IPS-20b (cell line): ENCODE measurements around the gene IPO8.

Experiments
- H3K27ac ChIP-seq: one replicate; pipeline ENCODE4 v1.5.1; 2013; ENCODE audit warnings: low read length
- H3K27me3 ChIP-seq: 2 replicates; pipeline ENCODE4 v1.6.1; 2013; ENCODE audit warnings: mild to moderate bottlenecking, low read length, inconsistent platforms; ENCODE audit not compliant: insufficient read depth
- H3K36me3 ChIP-seq: 2 replicates; pipeline ENCODE4 v1.6.1; 2013; ENCODE audit warnings: low read depth, mild to moderate bottlenecking, inconsistent platforms, low read length, moderate library complexity; ENCODE audit not compliant: insufficient read depth
- H3K4me1 ChIP-seq: 2 replicates; pipeline ENCODE4 v1.6.1; 2013; ENCODE audit warnings: mild to moderate bottlenecking, control low read depth, inconsistent platforms, low read length, moderate library complexity; ENCODE audit not compliant: insufficient read depth
- H3K4me3 ChIP-seq: 2 replicates; pipeline ENCODE4 v1.5.1; 2013; ENCODE audit warnings: mild to moderate bottlenecking, low read length, inconsistent platforms
- H3K9ac ChIP-seq: 2 replicates; pipeline ENCODE4 v1.6.1; 2013; ENCODE audit warnings: low read depth, mild to moderate bottlenecking, inconsistent platforms, low read length, moderate library complexity
- H3K9me3 ChIP-seq: 2 replicates; pipeline ENCODE4 v1.6.1; 2013; ENCODE audit warnings: mild to moderate bottlenecking, low read depth, low read length, inconsistent platforms; ENCODE audit not compliant: insufficient read depth

The IPO8 gene

DNA sequence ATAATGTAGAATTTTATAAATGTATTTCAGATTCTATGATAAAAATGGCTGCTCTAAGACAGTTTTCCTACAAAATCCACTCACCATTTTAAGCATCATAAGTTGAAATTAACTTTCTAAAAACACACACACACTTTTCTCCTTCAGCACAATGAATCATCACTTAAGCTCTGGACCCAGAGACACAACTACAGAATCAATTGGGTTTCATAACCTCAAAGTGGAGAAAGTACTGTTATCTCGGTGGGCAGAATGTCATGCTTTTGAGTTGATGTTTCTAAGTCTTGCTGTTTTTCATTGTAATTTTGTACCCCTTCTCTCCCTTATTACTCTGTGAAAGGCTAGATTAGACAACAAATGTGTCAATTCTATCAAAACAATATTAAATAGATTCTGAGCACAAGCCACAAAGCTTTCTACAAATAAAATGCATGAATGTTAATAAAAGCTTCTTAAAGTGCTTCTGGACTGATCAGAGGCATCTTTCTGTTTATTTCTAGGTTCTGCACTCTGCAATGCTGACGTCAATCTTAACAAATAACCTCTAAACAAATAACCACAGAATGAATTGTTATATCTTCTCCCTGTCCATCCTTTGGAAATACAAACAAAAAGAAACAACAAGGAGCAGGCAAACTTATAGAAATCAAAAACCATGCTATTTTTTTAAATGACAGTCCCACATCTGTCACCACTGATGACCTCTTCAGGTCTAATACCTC is 8.2 kb downstream of the IPO8 start:
- H3K4me1 ChIP-seq: 0 out of 2 replicates have a peak, but pooled peaks cover 2% of the 10 kb centered on the region
- H3K27ac ChIP-seq: no peak overlapping the region
- H3K9ac ChIP-seq: no peak overlapping the region
- H3K27me3 ChIP-seq: no peaks in the 10 kb centered on the region
- H3K36me3 ChIP-seq: peaks cover 18% of the 10 kb centered on the region
- no peak overlapping the region for H3K4me3 ChIP-seq
- no peaks in the 10 kb centered on the region for H3K9me3 ChIP-seq

DNA sequence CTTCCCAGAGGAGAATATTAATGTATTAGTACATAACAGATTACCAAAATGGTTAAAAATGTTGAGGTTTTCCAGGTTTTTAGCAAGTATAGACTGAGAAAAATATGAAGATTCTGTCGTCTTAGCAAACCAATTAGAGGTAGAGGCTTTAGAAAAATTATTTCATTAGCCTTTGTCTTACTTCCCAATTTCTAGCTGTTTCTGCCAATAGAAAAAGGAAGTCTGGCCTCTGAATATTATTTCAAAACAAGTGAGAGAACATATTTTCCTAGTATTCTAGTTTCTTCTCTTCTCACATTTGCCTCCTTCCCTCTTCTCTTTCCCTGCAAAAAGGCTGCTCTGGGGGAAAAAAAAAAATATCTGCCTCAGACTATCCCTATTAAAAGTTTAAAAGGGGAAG is 16.4 kb downstream of the IPO8 start:
- H3K27me3 ChIP-seq: no peaks in the 10 kb centered on the region
- H3K36me3 ChIP-seq: peaks cover 48% of the 10 kb centered on the region
- no peak overlapping the region for H3K4me3 ChIP-seq
- H3K27ac ChIP-seq: no peak overlapping the region
- H3K9me3 ChIP-seq: no peaks in the 10 kb centered on the region
- H3K9ac ChIP-seq: no peak overlapping the region
- no peaks in the 10 kb centered on the region for H3K4me1 ChIP-seq

DNA sequence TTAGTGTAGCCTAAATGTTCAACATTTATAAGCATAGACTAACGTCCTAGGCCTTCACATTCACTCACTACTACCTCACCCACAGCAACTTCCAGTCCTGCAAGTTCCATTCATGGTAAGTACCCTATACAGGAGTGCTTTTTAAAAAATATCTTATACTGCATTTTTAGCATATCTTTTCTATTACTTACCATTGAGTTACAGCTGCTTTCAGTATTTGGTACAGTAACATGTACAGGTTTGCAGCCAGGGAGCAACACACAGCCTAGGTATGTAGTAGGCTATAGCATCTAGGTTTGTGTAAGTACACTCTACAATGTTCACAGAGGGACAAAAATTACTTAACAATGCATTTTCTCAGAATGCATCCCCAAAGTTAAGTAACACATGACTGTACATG is 17.4 kb downstream of the IPO8 start:
- Histone ChIP-seq H3K9ac (no peak overlapping the region), H3K4me1 (no peaks in the 10 kb centered on the region), H3K4me3 (no peak overlapping the region), H3K36me3 (peaks cover 45% of the 10 kb centered on the region), H3K27ac (no peak overlapping the region), H3K9me3 (no peaks in the 10 kb centered on the region), H3K27me3 (no peaks in the 10 kb centered on the region)

DNA sequence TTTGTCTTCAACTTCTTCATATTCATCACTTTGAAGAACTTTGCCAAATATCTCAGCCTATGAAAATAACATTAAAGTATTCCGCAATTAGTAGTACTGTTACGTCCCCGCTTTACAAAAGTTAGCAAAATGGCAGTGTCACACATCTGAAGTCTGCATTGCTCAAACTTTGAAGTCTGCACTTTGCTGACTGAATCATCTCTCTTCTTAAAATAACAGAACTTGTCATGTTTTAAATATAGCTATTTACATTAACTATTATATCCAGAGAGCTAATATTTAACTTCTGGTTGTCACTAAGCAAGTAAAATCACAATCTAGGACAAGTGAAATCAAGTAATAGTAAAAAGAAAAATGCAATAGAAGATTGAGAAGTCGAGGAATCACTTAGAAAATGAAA is 34.5 kb downstream of the IPO8 start:
- Histone ChIP-seq H3K27me3 (no peaks in the 10 kb centered on the region), H3K27ac (no peak overlapping the region), H3K9ac (no peak overlapping the region), H3K4me3 (no peak overlapping the region), H3K4me1 (no peaks in the 10 kb centered on the region), H3K9me3 (no peaks in the 10 kb centered on the region), H3K36me3 (peaks cover 47% of the 10 kb centered on the region)

DNA sequence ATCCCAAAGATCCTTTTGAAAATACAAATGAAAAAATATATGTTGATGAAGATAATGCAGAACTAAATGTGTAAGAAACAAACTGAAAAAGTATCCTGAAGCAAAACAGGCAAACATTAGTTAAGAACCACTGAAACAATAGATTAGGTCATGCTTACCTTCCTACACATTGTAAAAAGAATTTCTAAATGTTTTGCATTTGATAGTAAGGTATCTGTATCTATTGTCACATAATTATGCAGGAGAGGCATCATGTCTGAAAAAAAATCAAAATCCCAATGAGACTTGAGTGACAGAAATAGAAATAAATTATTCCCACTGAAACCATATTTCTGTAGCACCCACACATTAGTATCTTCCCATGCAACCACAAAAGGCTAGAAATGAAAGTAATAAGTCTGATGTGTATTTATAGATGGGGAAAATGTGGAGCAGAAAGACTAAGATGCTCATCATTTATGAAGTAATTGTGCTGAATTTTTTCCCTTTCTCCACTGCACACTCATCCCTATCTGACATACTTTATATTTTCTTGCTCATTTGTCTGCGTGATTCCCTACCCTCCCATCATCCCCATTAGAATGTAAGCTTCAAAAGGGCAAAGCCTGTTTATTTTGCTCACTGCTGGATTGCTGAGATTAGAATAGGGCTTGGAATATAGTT is 43.5 kb downstream of the IPO8 start:
- no peak overlapping the region for H3K4me3 ChIP-seq
- no peaks in the 10 kb centered on the region for H3K27me3 ChIP-seq
- H3K9me3 ChIP-seq: no peaks in the 10 kb centered on the region
- no peaks in the 10 kb centered on the region for H3K4me1 ChIP-seq
- H3K36me3 ChIP-seq: peaks cover 11% of the 10 kb centered on the region; the same call in 1 of the 2 replicates
- H3K27ac ChIP-seq: no peak overlapping the region
- H3K9ac ChIP-seq: no peak overlapping the region

DNA sequence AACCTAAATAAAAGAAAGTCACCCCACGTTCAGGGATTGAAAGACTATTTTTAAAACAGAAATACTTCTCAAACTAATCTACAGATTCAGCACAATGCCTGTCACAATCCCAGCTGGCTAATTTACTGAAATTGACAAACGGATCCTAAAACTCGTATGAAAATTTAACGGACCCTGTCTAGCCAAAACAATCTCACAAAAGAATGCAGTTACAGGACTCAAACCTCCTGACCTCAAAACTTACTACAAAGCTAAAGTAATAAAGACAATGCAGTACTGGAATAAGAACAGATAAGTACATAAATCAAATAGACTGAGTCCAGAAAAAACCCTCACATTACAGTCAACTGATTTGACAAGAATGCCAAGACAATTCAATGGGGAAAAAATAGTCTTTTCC is 48.8 kb downstream of the IPO8 start:
- Histone ChIP-seq H3K9ac (no peak overlapping the region), H3K4me1 (peaks cover 6% of the 10 kb centered on the region; the same call in 1 of the 2 replicates), H3K27me3 (no peaks in the 10 kb centered on the region), H3K9me3 (no peaks in the 10 kb centered on the region), H3K27ac (no peak overlapping the region), H3K4me3 (no peak overlapping the region), H3K36me3 (peaks cover 8% of the 10 kb centered on the region; the same call in 1 of the 2 replicates)

DNA sequence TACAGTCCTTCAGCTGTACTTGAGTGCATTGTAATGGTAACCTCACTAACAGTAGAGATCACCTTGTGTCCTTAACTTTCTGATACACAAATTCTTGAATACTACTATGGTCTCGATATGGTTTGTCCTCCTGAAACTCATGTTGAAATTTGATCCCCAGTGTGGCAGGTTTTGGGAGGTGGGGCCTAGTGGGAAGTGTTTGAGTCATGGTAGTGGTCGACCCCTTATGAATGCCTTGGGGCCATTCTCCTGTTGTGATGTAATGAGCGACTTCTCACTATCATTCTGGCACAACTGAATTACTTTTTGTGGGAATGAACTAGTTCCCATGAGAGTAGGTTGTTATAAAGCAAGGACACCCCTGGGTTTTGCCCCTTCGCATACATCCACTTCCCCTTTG is 52.3 kb downstream of the IPO8 start:
- no peak overlapping the region for H3K4me3 ChIP-seq
- no peak overlapping the region for H3K9ac ChIP-seq
- H3K27ac ChIP-seq: no peak overlapping the region
- H3K9me3 ChIP-seq: no peaks in the 10 kb centered on the region
- peaks cover 6% of the 10 kb centered on the region; the same call in 1 of the 2 replicates for H3K4me1 ChIP-seq
- peaks cover 12% of the 10 kb centered on the region for H3K36me3 ChIP-seq
- no peaks in the 10 kb centered on the region for H3K27me3 ChIP-seq

DNA sequence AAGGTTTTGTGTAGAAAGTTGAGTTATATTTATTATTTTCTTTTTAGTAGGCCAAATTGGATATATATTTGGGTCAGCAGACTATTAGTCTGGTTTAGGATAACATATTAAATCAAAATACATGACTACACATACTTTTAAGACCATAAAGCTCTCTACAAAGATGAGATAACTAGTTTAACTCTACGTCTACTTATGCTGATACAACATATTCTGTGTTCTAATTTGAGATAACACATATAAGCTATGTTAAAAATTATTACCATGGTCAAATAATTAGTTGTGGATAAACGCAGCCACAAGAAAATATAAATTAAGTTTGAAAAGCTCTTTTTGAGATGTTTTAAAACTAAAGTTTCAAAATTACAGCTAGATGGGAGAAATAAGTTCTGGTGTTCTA is 55.3 kb downstream of the IPO8 start:
- Histone ChIP-seq H3K27me3 (no peaks in the 10 kb centered on the region), H3K9me3 (no peaks in the 10 kb centered on the region), H3K4me1 (no peaks in the 10 kb centered on the region), H3K36me3 (peaks cover 21% of the 10 kb centered on the region), H3K4me3 (no peak overlapping the region), H3K27ac (no peak overlapping the region), H3K9ac (no peak overlapping the region)

DNA sequence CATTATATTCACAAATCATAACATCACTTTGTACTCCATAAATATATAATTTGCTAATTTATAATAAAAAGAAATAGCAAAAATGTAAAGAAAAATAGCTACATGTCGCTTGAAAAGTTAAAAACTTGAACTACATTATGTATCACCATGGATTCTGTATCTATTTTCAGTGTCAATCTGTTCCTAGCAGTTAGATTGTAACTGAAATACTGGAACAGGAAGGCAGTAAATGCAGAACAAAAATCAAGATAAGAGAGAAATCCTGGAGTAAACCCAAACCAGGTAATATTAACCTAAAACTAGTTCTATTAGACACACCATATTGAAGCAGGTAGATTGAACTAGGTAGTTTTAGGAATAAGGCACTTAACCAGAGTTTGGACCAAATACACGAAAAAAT is 60.3 kb downstream of the IPO8 start:
- H3K4me1 ChIP-seq: no peaks in the 10 kb centered on the region
- peaks cover 61% of the 10 kb centered on the region for H3K36me3 ChIP-seq
- no peaks in the 10 kb centered on the region for H3K27me3 ChIP-seq
- H3K4me3 ChIP-seq: no peak overlapping the region
- no peak overlapping the region for H3K9ac ChIP-seq
- no peaks in the 10 kb centered on the region for H3K9me3 ChIP-seq
- no peak overlapping the region for H3K27ac ChIP-seq

DNA sequence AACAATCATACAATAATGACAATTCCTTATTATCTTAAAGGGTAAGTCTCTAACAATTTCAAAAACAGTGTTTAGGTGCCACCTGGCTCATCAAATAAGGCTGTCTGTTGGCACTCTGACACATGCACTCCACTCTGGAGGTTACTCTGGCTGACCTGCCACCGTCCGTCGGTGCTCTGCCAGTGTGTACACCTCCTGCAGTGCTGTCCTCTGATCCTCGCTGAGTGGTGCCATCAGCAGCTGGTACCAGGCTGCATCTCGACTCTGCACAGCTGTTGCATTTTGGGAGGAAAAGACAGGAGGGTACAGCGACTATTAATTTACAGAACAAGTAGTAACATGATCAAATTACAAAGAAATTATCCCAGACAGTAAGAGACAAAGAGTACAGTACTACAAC is 63.9 kb downstream of the IPO8 start:
- Histone ChIP-seq H3K4me3 (no peak overlapping the region), H3K9me3 (no peaks in the 10 kb centered on the region), H3K9ac (no peak overlapping the region), H3K36me3 (peaks cover 73% of the 10 kb centered on the region), H3K4me1 (no peaks in the 10 kb centered on the region), H3K27me3 (no peaks in the 10 kb centered on the region), H3K27ac (no peak overlapping the region)

DNA sequence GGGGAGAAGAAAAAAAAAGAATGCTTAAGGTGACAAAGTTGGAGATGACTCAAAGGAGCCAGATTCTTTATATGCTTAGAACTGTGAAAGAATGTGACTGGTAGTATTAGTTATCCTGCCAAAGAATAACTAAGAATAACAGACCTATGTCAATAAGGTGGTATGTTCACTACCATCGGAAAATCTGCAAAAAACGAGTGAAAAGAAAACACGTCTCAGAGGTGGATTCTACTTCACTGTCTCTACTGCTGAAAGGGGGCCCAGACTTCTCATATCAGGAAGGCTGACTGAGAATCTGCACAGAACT is 64.7 kb downstream of the IPO8 start:
- no peaks in the 10 kb centered on the region for H3K9me3 ChIP-seq
- H3K36me3 ChIP-seq: peaks cover 65% of the 10 kb centered on the region

More for the DNA sequence above, 64.7 kb downstream of the IPO8 start:
- Histone ChIP-seq H3K9ac (no peak overlapping the region), H3K27me3 (no peaks in the 10 kb centered on the region), H3K4me3 (no peak overlapping the region), H3K27ac (no peak overlapping the region), H3K4me1 (no peaks in the 10 kb centered on the region)
